MCF 10A (cell line): Measurements from ENCODE around the gene PRKG1. TPM values are rescaled to one million over a fixed set of nuclear protein-coding genes. Genes with fewer than 3 reads are reported as not detected.

ENCODE experiments used
- BruUV-seq: library from RNA; stranded (reverse); fragments of 400-500 nt; replicated peaks from 2 replicates; lab custom pipeline; 2021; lab: Mats Ljungman, UMichigan
- CTCF ChIA-PET: fragments of 300-600 bp; sonication (Branson Sonifier 250); formaldehyde crosslinking; extraction: SDS; loops from one replicate; lab custom pipeline; 2021; ENCODE audit warnings: antibody characterized with exemption, inconsistent platforms; lab: Yijun Ruan, JAX
- POLR2A ChIA-PET: fragments of 300-600, 350-650 bp; sonication (Branson Sonifier 250); formaldehyde crosslinking; extraction: SDS; loops from one replicate; lab custom pipeline; 2020; ENCODE audit warnings: antibody characterized with exemption, inconsistent platforms; lab: Yijun Ruan, JAX
- DNase-seq: peaks from one replicate; pipeline ENCODE4 v3.0.0-alpha.2; 2018; ENCODE audit not compliant: unreplicated experiment
- H3K27ac Mint-ChIP-seq: one replicate; pipeline ENCODE4 v1.8.0; 2022; ENCODE audit warnings: mild to moderate bottlenecking, low read depth, mixed read lengths; ENCODE audit not compliant: unreplicated experiment
- H3K27me3 Mint-ChIP-seq: one replicate; pipeline ENCODE4 v1.8.0; 2022; ENCODE audit warnings: mixed read lengths; ENCODE audit not compliant: insufficient read depth, unreplicated experiment
- H3K36me3 Mint-ChIP-seq: one replicate; pipeline ENCODE4 v1.8.0; 2022; ENCODE audit warnings: mild to moderate bottlenecking, moderate library complexity, mixed read lengths; ENCODE audit not compliant: insufficient read depth, unreplicated experiment
- H3K4me1 Mint-ChIP-seq: one replicate; pipeline ENCODE4 v1.8.0; 2022; ENCODE audit warnings: mixed read lengths; ENCODE audit not compliant: insufficient read depth, unreplicated experiment
- H3K4me3 Mint-ChIP-seq: one replicate; pipeline ENCODE4 v1.8.0; 2022; ENCODE audit warnings: mild to moderate bottlenecking, moderate library complexity, mixed read lengths; ENCODE audit not compliant: unreplicated experiment
- H3K9me3 Mint-ChIP-seq: one replicate; pipeline ENCODE4 v1.8.0; 2022; ENCODE audit warnings: mixed read lengths; ENCODE audit not compliant: unreplicated experiment
- CTCF ChIP-seq: fragments of 200-600 bp; IDR thresholded peaks from one replicate; pipeline ENCODE4 v1.8.0; 2022; ENCODE audit warnings: antibody characterized with exemption, mild to moderate bottlenecking; ENCODE audit not compliant: unreplicated experiment
- intact Hi-C: fragments of 100-400 bp; cut with micrococcal nuclease; formaldehyde crosslinking; loops from 2 replicates; pipeline ENCODE4 v1.14.1; 2022
- total RNA-seq: library from RNA; stranded (reverse); gene quantifications from 2 replicates; pipeline ENCODE4 v1.2.3, GENCODE V29; 2022

PRKG1 gene
- total RNA-seq, 1 experiment from 2014 or later, result 0.09 TPM

DNA sequence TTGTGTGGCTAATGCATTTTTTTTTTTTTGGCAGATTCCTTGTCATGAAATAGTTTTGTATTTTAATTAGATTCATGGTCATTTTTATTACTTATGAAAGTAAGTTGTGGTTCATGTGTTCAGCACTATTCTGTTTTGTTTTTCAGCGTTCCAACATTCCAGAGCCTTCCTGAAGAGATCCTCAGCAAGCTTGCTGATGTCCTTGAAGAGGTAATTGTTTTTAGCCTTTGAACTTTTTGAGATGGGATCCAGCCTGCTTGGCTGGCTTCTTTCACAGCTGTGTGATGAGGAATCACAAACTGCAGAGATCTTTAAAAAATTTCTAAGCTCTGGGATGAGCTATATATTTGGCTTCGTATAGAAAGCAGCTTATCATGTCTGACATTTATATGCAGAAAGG is 833.1 kb downstream of the PRKG1 start:
- H3K27ac Mint-ChIP-seq, result no peak overlapping the region
- DNase-seq, result no peak
- intact Hi-C loops, result no loop called here
- H3K4me1 Mint-ChIP-seq, result no peaks in the 10 kb centered on the region
- no TSS peak for BruUV-seq
- H3K4me3 Mint-ChIP-seq, result no peak overlapping the region
- H3K27me3 Mint-ChIP-seq, result peaks cover 49% of the 10 kb centered on the region
- no peak for TF ChIP-seq CTCF
- no peaks in the 10 kb centered on the region for H3K36me3 Mint-ChIP-seq
- POLR2A ChIA-PET, result no interaction called here
- CTCF ChIA-PET, result no interaction called here
- no peaks in the 10 kb centered on the region for H3K9me3 Mint-ChIP-seq

DNA sequence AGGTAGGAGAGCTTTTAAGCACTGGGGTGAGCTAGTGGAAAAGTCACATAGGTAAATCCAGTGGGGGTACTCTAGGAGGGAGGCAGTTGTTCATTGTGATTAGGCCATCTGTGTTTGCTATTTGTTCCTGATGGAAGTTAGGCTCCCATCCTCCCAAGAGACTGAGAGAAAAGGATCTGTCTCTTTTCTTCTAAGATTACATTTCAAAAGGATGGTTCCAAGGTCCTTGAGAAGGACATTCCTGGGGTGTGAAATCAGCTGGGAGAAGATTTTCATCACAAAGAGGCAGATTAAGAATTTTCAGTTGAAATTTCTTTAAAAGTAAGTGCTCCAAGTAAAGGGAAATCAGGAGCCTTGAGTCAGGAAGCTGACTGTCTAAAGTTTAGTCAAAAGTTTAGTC is 835.9 kb downstream of the PRKG1 start:
- DNase-seq, result no peak
- no peak for TF ChIP-seq CTCF
- intact Hi-C loops, result no loop called here
- BruUV-seq, result no TSS peak
- Mint-ChIP-seq H3K27ac (no peak overlapping the region), H3K4me1 (no peaks in the 10 kb centered on the region), H3K4me3 (no peak overlapping the region), H3K27me3 (peaks cover 62% of the 10 kb centered on the region), H3K9me3 (no peaks in the 10 kb centered on the region), H3K36me3 (no peaks in the 10 kb centered on the region)
- CTCF ChIA-PET, result no interaction called here
- POLR2A ChIA-PET, result no interaction called here

DNA sequence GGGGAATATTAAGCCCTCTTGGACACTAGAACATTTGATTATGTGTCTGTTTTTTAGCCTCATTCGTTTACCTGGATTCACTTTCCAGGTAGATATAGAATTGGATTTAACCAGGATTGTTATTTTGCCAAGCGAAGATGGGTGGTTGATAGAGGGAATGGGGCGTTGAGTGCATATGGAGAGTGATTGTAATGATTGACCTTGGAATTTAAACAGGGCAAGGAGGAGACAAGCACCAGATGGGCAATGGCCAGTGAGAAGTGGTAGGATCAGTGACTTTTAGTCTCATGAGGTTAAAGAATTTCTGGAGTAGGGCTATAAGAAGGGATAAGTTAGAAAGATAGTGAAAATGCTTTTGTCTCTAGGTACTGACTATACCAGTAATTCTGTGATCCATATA is 836.3 kb downstream of the PRKG1 start:
- no peaks in the 10 kb centered on the region for H3K9me3 Mint-ChIP-seq
- ChIA-PET POLR2A (no interaction called here), CTCF (no interaction called here)
- intact Hi-C loops, result no loop called here
- peaks cover 64% of the 10 kb centered on the region for H3K27me3 Mint-ChIP-seq
- H3K36me3 Mint-ChIP-seq, result no peaks in the 10 kb centered on the region
- H3K27ac Mint-ChIP-seq, result no peak overlapping the region
- DNase-seq, result no peak
- TF ChIP-seq CTCF, result no peak
- H3K4me3 Mint-ChIP-seq, result no peak overlapping the region
- no peaks in the 10 kb centered on the region for H3K4me1 Mint-ChIP-seq
- no TSS peak for BruUV-seq

DNA sequence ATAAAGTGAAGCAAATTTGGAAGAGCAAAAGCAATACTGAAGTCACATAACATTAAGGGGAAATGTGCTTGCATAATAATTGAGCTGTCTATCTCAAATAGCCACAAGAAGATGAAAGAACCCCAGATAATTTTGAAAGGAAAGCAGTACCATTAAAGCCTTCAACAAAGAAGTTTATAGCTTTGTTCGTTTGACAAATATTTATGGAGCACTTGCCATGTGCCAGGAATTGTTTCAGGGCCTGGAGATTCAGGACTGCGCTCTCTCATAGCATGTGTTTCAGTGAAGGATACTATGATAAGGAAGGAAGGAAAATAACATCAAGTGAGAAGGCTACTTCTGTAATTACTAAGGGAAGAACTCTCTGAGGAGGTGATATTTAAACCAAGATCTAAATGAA is 837.4 kb downstream of the PRKG1 start:
- intact Hi-C loops, result no loop called here
- no peaks in the 10 kb centered on the region for H3K4me1 Mint-ChIP-seq
- CTCF ChIA-PET, result no interaction called here
- no peaks in the 10 kb centered on the region for H3K9me3 Mint-ChIP-seq
- no peak overlapping the region for H3K4me3 Mint-ChIP-seq
- TF ChIP-seq CTCF, result no peak
- DNase-seq, result no peak
- H3K27ac Mint-ChIP-seq, result no peak overlapping the region
- H3K36me3 Mint-ChIP-seq, result no peaks in the 10 kb centered on the region
- BruUV-seq, result no TSS peak
- peaks cover 61% of the 10 kb centered on the region for H3K27me3 Mint-ChIP-seq
- POLR2A ChIA-PET, result interaction anchor here (0.7 kb wide), 1 partner anchor 780 kb away, joined by 3 read pairs; no protein-coding TSS in a partner anchor
